HepG2 (cell line): ENCODE measurements around the gene APRT. TPM values are rescaled to one million over a fixed set of nuclear protein-coding genes. Genes with fewer than 3 reads are reported as not detected.

Experiments
- ARID3A ChIP-seq: IDR thresholded peaks from 2 replicates; pipeline ENCODE4 v1.6.1; 2012; ENCODE audit warnings: low read depth, low read length, improper control_type of control experiment
- IKZF1 ChIP-seq: fragments of 450-650 bp; IDR thresholded peaks from 2 replicates; pipeline ENCODE4 v1.7.1; 2016
- MATR3 ChIP-seq: sonication (generic); formaldehyde crosslinking; IDR thresholded peaks from 2 replicates; pipeline ENCODE4 v1.4.0; 2020; ENCODE audit warnings: missing genetic modification reagents
- MTA1 ChIP-seq: sonication (generic); formaldehyde crosslinking; IDR thresholded peaks from 2 replicates; pipeline ENCODE4 v1.4.0; 2020; ENCODE audit warnings: missing genetic modification reagents, mild to moderate bottlenecking, borderline replicate concordance
- NFE2L1 ChIP-seq: sonication (generic); formaldehyde crosslinking; IDR thresholded peaks from 2 replicates; pipeline ENCODE4 v1.4.0; 2020; ENCODE audit warnings: missing genetic modification reagents, mild to moderate bottlenecking, borderline replicate concordance
- NRL ChIP-seq: sonication (generic); formaldehyde crosslinking; IDR thresholded peaks from 2 replicates; pipeline ENCODE4 v1.5.0; 2020; ENCODE audit warnings: missing genetic modification reagents, mild to moderate bottlenecking, moderate library complexity, borderline replicate concordance
- SAP130 ChIP-seq: IDR thresholded peaks from 2 replicates; pipeline ENCODE4 v1.6.1; 2016; ENCODE audit warnings: low read depth
- THAP9 ChIP-seq: sonication (generic); formaldehyde crosslinking; IDR thresholded peaks from 2 replicates; pipeline ENCODE4; 2020; ENCODE audit warnings: missing genetic modification reagents, mild to moderate bottlenecking, borderline replicate concordance
- TMF1 ChIP-seq: sonication (generic); formaldehyde crosslinking; IDR thresholded peaks from 2 replicates; pipeline ENCODE4 v1.8.1; 2022; ENCODE audit warnings: low read depth, missing genetic modification reagents
- ZBTB42 ChIP-seq: sonication (generic); formaldehyde crosslinking; IDR thresholded peaks from 2 replicates; pipeline ENCODE4 v1.5.0; 2020; ENCODE audit warnings: mild to moderate bottlenecking, missing genetic modification reagents
- ZNF18 ChIP-seq: sonication (generic); formaldehyde crosslinking; IDR thresholded peaks from 2 replicates; pipeline ENCODE4 v1.8.0; 2022; ENCODE audit warnings: mild to moderate bottlenecking, missing genetic modification reagents; ENCODE audit not compliant: insufficient replicate concordance
- ZNF318 ChIP-seq: sonication (generic); formaldehyde crosslinking; IDR thresholded peaks from 2 replicates; pipeline ENCODE4 v1.4.0; 2020; ENCODE audit warnings: mild to moderate bottlenecking, missing genetic modification reagents
- ZNF652 ChIP-seq: IDR thresholded peaks from 2 replicates; pipeline ENCODE4 v1.6.1; 2016; ENCODE audit warnings: low read depth, borderline replicate concordance
- ZNF709 ChIP-seq: sonication (generic); formaldehyde crosslinking; IDR thresholded peaks from 2 replicates; pipeline ENCODE4 v1.5.0; 2020; ENCODE audit warnings: mild to moderate bottlenecking, missing genetic modification reagents
- polyA plus RNA-seq, 8 experiments: library from polyadenylated mRNA; depleted of rRNA in 3 of 8; stranded (reverse) in 7 of 8; unstranded in 1 of 8; fragments of >200 nt; fragmentation: Illumina TruSeq in 4 of 8; extraction: Trizol in 4 of 8; gene quantifications; 2 replicates each; pipeline versions ENCODE4 v1.2.1 to v1.2.3, GENCODE V29; 2011 to 2016; ENCODE audit warnings: low read depth in 4 of 8, missing spikeins in 1 of 8, mixed read lengths in 1 of 8; ENCODE audit not compliant: insufficient read depth in 1 of 8
- total RNA-seq, 5 experiments: library from RNA; depleted of rRNA; stranded (reverse); fragments of >200 nt; fragmentation: Illumina TruSeq; extraction: Trizol; gene quantifications; 2 replicates each; pipeline ENCODE4 v1.2.3, GENCODE V29; 2016; ENCODE audit warnings: low read depth in 1 of 5

Gene APRT
- total and polyA plus RNA-seq, 2 of the 13 experiments (the other 11 are each of a cell fraction or from before 2014, with no cell fraction given), result 155 to 242 TPM

- TF ChIP-seq ZNF18 (CRISPR knock-in tag) (no peak), ARID3A (no peak), THAP9 (CRISPR knock-in tag) (peak; percentile 98), IKZF1 (no peak), ZNF318 (CRISPR knock-in tag) (no peak), ZNF709 (CRISPR knock-in tag) (peak; percentile 75), NFE2L1 (no peak), MATR3 (no peak), ZBTB42 (CRISPR knock-in tag) (no peak), SAP130 (CRISPR knock-in tag) (peak; percentile 98), NRL (CRISPR knock-in tag) (no peak), ZNF652 (CRISPR knock-in tag) (no peak), TMF1 (CRISPR knock-in tag) (no peak), MTA1 (CRISPR knock-in tag) (peak; percentile 71; the same call in 1 of the 2 replicates)
Observed at GRCh38 chr16:88856828-88857727, 45.4 kb upstream of the APRT start, which contains the start of the genes GALNS and TRAPPC2L (continued).
